ENCODE measurements around the gene PKNOX2.

Gene PKNOX2

GRCh38 chr11:125312391-125312790 is 147.8 kb downstream of the PKNOX2 start:
- H3K4me2 ChIP-seq (ENCODE audit: insufficient read depth, low read length) = no peak overlapping the region
- no peaks in the 10 kb centered on the region for H4K20me1 ChIP-seq (ENCODE audit: insufficient read depth, low read length)
- H3K4me1 ChIP-seq (ENCODE audit: insufficient read depth, low read length) = no peaks in the 10 kb centered on the region
- no peak overlapping the region for H3K4me3 ChIP-seq (ENCODE audit: low read depth in 1 of 2, low read length in 2 of 2)
- no peaks in the 10 kb centered on the region for H3K79me2 ChIP-seq (ENCODE audit: insufficient read depth, low read length)
- peaks cover 3% of the 10 kb centered on the region for H3K27me3 ChIP-seq (ENCODE audit: insufficient read depth, low read length, poor library complexity)
- no peaks in the 10 kb centered on the region for H3K36me3 ChIP-seq (ENCODE audit: insufficient read depth, low read length)
- H2AFZ ChIP-seq (ENCODE audit: low read depth, low read length) = no peak overlapping the region
- H3K27ac ChIP-seq (ENCODE audit: low read length) = no peak overlapping the region
- H3K9me3 ChIP-seq (ENCODE audit: insufficient read depth, low read length, severe bottlenecking) = no peaks in the 10 kb centered on the region
- no peak for DNase-seq
- H3K9ac ChIP-seq (ENCODE audit: low read depth, low read length) = no peak overlapping the region
- no peak for TF ChIP-seq CTCF (IDR thresholded peaks at IDR 0.05; ENCODE audit: borderline replicate concordance, extremely low read depth, low read length, poor library complexity, severe bottlenecking)
- TF ChIP-seq EZH2 (IDR thresholded peaks at IDR 0.05; ENCODE audit: borderline replicate concordance, low read depth, low read length, severe bottlenecking) = no peak
- no peak for ATAC-seq (ENCODE audit: insufficient read depth, low read depth)

- no peaks in the 10 kb centered on the region for H3K36me3 ChIP-seq (ENCODE audit: insufficient read depth, low read length)
- TF ChIP-seq CTCF (IDR thresholded peaks at IDR 0.05; ENCODE audit: borderline replicate concordance, extremely low read depth, low read length, poor library complexity, severe bottlenecking) (no peak), EZH2 (IDR thresholded peaks at IDR 0.05; ENCODE audit: borderline replicate concordance, low read depth, low read length, severe bottlenecking) (no peak)
- no peaks in the 10 kb centered on the region for H3K9me3 ChIP-seq (ENCODE audit: insufficient read depth, low read length, severe bottlenecking)
- no peak overlapping the region for H3K4me3 ChIP-seq (ENCODE audit: low read depth in 1 of 2, low read length in 2 of 2)
- H3K4me1 ChIP-seq (ENCODE audit: insufficient read depth, low read length) = no peaks in the 10 kb centered on the region
- no peak overlapping the region for H2AFZ ChIP-seq (ENCODE audit: low read depth, low read length)
- DNase-seq (no peak), ATAC-seq (ENCODE audit: insufficient read depth, low read depth) (no peak)
- H4K20me1 ChIP-seq (ENCODE audit: insufficient read depth, low read length) = no peaks in the 10 kb centered on the region
- H3K9ac ChIP-seq (ENCODE audit: low read depth, low read length) = no peak overlapping the region
- no peaks in the 10 kb centered on the region for H3K79me2 ChIP-seq (ENCODE audit: insufficient read depth, low read length)
- H3K4me2 ChIP-seq (ENCODE audit: insufficient read depth, low read length) = no peak overlapping the region
- H3K27me3 ChIP-seq (ENCODE audit: insufficient read depth, low read length, poor library complexity) = peaks cover 3% of the 10 kb centered on the region
- H3K27ac ChIP-seq (ENCODE audit: low read length) = no peak overlapping the region
Observed at GRCh38 chr11:125312812-125313211, 148.3 kb downstream of the PKNOX2 start.

- Histone ChIP-seq H3K36me3 (ENCODE audit: insufficient read depth, low read length) (no peaks in the 10 kb centered on the region), H2AFZ (ENCODE audit: low read depth, low read length) (no peak overlapping the region), H3K4me1 (ENCODE audit: insufficient read depth, low read length) (no peaks in the 10 kb centered on the region), H3K79me2 (ENCODE audit: insufficient read depth, low read length) (no peaks in the 10 kb centered on the region), H4K20me1 (ENCODE audit: insufficient read depth, low read length) (no peaks in the 10 kb centered on the region), H3K9ac (ENCODE audit: low read depth, low read length) (no peak overlapping the region), H3K9me3 (ENCODE audit: insufficient read depth, low read length, severe bottlenecking) (no peaks in the 10 kb centered on the region), H3K27ac (ENCODE audit: low read length) (no peak overlapping the region), H3K4me3 (ENCODE audit: low read depth in 1 of 2, low read length in 2 of 2) (no peak overlapping the region), H3K4me2 (ENCODE audit: insufficient read depth, low read length) (no peak overlapping the region), H3K27me3 (ENCODE audit: insufficient read depth, low read length, poor library complexity) (peaks cover 3% of the 10 kb centered on the region)
- ATAC-seq (ENCODE audit: insufficient read depth, low read depth) = no peak
- DNase-seq = no peak
- no peak for TF ChIP-seq CTCF (IDR thresholded peaks at IDR 0.05; ENCODE audit: borderline replicate concordance, extremely low read depth, low read length, poor library complexity, severe bottlenecking)
- TF ChIP-seq EZH2 (IDR thresholded peaks at IDR 0.05; ENCODE audit: borderline replicate concordance, low read depth, low read length, severe bottlenecking) = no peak
Observed at GRCh38 chr11:125313271-125314219, 149.0 kb downstream of the PKNOX2 start.
